Suppressor macrophage treated with lipopolysaccharide for 1 hour (primary cell): ENCODE measurements around the gene OST4.
"Not testable (repeated sequence)": the region's sequence is repeated elsewhere in the genome, so short reads cannot be mapped to it uniquely, and the experiment has no call there.

Experiments used
- DNase-seq, 3 donors: peaks; one replicate each; pipeline ENCODE4 v3.0.0-alpha.2; 2020 to 2022

The OST4 gene

DNA sequence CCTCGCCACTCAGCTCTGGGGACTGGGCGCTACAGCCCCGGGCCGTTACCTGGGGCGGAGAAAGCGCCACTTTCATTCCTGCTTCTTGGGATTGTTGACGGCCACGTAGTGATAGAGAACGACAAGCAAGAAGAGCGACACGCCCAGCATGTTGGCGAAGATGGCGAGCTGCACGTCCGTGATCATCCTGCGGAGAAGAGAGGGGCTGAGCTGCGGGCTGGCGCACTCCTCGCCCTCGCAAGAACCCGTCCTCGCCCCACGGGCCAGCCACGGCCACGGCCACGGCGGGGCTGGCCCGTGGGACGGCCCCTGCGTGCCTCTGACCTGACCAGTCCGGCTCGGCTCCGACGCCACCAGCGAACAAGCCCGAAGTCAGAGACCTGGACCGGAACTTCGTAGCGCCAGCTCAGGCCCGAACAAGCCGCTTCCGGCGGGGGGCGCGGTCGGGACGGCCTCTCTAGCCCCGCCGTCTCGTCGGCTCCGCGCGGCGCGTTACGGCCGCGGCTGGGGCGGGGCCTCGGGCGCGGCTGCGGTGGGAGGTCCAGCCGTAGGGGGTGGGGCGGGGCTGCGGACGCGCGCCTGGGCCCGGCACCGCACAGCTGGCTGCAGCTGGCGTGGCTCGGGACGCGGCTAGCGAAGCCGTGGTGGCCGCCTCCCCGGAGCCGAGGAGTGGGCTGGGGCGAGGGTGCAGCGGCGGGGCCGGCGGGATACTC, at the start of gene OST4:
Gene OST4 (minus strand): TSS at position 378 of the 713 bp plus-strand sequence.
- peak; percentile 95 to 99 (median 98) for DNase-seq

DNA sequence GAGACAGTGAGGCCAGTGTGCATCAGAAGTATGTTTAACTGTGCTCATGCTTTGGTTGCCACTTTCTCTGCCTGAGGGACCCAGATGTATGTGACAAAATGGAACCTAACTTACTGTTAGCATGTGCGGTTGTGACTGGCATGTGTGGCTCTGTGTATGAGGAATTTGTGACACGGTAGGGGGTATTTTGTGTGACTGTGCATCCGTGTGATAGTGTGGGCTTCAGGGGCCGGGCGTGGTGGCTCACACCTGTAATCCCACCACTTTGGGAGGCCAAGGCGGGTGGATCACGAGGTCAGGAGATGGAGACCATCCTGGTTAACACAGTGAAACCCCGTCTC, 47.8 kb upstream of the OST4 start:
- DNase-seq: not testable (repeated sequence)

DNA sequence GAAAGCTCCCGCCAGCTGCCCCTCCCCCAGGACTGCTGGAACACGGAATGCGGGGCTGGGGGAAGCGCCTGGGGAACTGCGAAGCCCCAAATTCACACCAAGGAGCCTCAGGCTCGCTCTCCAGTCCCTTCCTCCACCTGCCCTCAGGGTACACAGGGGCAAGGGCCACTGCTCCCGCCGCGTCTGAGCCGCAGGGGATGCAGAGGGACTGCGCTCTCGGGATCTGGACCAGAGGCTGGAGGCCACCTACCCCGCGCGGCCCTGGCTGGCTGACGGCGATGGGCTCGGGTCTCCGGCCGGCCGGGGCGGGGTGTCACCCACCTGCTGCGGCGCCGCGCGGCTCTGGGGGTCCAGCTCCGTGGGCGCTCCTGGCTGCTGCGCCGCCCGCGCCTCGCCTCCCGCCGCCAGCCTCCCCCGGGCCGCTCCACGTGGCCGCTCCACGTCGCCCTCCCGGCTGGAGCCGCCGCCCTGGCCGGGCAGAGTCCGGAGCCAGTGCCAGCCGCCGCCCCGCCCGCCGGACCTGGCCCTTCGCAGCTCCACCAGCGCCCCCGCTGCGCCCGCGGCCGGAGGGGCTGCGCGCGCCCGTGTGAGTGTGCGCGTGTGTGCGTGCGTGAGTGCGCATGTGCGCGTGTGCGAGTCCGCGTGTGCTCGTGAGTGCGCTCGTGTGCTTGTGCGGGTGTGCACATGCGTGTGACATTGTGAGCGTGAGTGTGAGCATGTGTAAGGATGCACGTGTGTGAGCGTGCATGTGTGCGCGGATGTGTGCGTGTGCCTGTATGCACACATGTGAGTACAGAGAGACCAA, 47.3 kb upstream of the OST4 start, which contains the start of gene CGREF1:
Gene CGREF1 (minus strand): TSS at position 604 of the 805 bp plus-strand sequence. CDS start 14,762 bp downstream, outside the sequence.
- DNase-seq: peak in 2 of 3 donors; percentile 20 to 43

DNA sequence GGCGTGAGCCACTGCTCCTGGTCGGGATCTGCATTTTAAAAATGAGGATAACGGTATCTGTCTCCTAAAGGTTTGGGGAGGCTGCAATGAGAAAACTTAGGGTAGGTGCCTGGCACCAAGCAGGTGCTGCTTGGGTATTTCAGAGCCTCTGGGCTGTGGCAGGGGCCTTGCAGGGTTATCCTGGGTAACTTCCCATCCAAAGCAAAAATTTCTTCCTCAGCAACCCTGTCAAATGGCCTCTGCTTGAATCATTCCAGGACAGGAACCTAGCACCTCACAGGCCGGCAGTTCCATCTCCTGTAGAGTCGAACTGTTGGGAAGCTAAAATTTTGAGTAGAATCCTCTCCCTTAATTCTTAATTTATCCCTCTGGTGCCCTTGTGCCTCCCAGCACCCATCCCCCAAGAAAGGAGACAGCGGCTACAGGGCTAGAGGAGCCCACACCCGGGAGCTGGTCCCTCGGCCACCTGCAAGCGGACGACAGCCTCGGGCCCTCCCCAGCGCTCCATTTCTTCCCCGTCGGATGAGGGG, 46.6 kb upstream of the OST4 start:
- DNase-seq: no peak

DNA sequence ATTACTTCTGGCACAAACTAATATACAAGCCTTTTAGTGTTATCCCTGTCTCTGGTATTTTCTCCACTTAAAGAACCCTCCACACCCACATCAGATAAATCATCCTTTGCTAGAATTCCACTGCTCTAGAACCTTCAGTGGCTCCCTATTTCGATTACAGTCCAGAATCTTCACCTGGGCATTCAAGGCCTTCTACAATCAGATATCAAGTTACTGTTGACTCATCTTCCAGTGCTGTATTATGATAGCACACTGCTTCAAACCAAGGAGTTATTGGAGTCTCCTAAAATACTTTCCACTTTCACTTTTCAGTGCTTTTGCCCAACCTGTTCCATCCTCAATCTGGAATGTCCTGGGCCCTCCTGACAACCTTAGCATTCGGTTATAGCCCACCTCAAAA, 44.1 kb upstream of the OST4 start:
- DNase-seq: no peak

DNA sequence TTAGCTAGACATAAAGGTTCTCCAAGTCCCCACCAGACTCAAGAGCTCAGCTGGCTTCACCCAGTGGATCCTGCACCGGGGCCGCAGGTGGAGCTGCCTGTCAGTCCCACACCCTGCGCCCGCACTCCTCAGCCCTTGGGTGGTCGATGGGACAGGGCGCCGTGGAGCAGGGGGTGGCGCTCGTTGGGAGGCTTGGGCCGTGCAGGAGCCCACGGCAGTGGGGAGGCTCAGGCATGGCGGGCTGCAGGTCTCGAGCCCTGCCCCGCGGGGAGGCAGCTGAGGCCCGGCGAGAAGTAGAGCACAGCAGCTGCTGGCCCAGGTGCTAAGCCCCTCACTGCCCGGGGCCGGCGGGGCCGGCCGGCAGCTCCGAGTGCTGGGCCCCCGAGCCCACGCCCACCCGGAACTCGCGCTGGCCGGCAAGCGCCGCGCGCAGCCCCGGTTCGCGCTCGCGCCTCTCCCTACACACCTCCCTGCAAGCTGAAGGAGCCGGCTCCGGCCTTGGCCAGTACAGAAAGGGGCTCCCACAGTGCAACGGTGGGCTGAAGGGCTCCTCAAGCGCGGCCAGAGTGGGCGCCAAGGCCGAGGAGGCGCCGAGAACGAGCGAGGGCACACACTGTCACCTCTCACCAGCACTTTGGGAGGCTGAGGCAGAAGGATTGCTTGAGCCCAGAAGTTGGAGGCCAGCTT, 40.1 kb upstream of the OST4 start:
- DNase-seq: not testable (repeated sequence)

DNA sequence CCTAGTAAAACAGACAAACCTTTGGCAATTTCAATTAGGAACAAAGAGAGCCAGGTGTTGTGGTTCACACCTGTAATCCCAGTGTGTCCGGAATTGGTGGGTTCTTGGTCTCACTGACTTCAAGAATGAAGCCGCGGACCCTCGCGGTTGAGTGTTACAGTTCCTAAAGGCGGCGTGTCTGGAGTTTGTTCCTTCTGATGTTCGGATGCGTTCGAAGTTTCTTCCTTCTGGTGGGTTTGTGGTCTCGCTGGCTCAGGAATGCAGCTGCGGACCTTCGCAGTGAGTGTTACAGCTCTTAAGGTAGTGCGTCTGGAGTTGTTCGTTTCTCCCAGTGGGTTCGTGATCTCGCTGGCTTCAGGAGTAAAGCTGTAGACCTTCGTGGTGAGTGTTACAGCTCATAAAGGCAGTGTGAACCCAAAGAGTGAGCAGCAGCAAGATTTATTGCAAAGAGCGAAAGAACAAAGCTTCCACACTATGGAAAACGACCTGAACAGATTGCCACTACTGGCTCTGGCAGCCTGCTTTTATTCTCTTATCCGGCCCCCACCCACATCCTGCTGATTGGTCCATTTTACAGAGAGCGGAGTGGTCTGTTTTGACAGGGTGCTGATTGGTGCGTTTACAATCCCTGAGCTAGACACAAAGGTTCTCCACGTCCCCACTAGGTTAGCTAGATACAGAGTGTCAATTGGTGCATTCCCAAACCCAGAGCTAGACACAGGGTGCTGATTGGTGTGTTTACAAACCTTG, 39.3 kb upstream of the OST4 start:
- DNase-seq: not testable (repeated sequence)

DNA sequence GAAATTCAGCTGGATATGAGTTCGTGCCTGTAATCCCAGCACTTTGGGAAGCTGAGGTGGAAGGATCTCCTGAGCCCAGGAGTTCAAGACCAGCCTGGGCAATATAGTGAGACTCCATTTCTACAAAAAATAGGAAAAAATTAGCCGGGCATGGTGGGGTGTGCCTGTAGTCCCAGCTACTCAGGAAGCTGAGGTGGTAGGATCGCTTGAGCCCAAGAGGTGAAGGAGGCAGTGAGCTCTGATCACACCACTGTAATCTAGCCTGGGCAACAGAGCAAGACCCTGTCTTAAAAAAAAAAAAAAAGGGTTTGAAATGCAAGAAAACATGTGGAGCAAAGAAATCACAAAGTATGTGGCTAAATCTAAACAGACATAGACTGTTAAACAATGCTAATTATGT, 37.6 kb upstream of the OST4 start:
- no peak for DNase-seq

DNA sequence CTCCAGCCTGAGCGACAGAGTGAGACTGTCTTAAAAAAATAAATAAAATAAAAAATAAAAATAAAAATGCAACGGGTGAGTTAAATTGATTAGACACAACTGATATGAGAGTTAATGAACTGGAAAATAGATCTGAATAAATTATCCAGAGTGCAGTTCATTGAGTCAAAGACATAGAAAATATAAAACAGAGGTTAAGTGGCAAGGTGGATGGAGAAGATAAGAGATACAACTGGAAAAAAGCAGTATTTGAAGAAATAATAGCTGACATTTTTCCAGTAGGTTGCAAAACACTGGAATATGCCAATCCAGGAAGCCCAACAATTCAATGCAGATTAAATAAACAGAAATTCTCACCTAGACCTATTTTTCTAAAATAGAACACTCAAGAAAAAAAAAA, 36.8 kb upstream of the OST4 start:
- no peak for DNase-seq

DNA sequence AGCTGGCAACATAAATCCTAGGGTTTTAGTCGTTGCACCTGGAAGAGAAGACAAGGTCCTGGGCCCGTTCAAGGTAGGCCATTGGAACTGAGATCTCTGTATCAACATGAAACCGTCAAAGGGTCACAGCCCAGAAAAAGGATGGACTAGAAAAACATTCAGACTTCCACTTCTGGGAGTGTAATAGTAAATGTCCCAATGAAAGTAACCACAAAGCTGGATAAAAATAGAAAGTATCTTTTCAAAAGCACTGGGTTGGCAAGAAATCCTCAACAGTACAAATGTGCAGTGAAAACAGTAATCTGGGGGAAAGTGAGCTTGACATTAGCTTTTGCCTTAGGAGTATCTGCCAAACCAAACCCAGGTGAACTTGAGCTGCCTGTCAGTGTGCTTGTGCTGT, 34.5 kb upstream of the OST4 start:
- DNase-seq: no peak

DNA sequence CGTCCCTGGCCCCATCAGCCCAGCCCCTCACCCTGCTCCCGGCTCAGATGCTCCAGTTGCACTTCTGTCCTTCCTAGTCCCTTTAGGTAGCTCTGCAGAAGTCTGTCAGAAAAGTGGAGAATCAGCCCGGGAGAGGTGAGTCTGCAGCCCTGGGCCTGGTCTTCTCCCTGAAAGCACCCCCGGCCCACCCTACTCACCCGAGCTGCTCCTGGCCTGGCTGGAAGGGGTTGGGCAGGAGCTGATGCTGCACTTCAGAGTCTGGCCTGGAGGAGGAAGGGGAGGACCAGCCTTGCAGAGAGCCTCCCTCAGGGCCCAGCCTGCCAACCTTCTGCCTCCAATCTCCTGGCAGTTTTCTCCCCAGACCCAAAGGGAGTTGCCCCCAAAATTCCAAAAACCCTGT, 30.9 kb upstream of the OST4 start:
- DNase-seq: no peak

DNA sequence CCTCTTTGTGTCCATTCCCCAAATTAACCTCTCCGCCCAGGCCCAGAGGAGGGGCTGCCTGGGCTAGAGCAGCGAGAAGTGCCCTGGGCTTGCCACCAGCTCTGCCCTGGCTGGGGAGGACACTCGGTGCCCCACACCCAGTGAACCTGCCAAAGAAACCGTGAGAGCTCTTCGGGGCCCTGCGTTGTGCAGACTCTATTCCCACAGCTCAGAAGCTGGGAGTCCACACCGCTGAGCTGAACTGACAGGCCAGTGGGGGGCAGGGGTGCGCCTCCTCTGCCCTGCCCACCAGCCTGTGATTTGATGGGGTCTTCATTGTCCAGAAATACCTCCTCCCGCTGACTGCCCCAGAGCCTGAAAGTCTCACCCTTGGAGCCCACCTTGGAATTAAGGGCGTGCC, 28.6 kb upstream of the OST4 start:
- DNase-seq: no peak

DNA sequence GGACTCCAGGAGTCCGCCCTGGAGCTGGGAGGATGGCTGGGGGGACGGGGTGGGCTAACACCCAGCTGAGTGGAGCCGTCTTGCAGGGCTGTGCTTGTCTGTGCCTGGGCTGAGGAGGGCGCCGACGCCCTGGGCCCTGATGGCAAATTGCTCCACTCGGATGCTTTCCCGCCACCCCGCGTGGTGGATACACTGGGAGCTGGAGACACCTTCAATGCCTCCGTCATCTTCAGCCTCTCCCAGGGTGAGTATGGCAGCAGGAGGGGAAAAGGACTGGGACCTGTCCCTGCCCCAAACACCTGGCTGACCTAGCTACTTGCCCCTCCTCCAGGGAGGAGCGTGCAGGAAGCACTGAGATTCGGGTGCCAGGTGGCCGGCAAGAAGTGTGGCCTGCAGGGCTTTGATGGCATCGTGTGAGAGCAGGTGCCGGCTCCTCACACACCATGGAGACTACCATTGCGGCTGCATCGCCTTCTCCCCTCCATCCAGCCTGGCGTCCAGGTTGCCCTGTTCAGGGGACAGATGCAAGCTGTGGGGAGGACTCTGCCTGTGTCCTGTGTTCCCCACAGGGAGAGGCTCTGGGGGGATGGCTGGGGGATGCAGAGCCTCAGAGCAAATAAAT, 28.0 kb upstream of the OST4 start:
- no peak for DNase-seq

DNA sequence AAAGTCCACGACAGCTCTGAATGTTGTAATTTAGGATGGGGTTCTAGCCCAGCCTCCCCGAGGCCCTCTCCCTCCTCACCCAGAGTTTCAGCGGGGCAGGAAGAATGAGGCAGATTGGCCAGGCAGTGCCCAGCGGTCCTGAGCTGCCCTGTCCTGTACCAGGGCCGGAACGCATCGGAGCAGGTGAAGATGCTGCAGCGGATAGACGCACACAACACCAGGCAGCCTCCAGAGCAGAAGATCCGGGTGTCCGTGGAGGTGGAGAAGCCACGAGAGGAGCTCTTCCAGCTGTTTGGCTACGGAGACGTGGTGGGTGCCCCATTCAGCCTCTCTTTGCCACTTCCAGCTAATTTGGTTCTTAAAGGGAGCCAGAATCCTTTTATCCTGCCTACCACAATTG, 25.9 kb upstream of the OST4 start:
- DNase-seq: no peak

DNA sequence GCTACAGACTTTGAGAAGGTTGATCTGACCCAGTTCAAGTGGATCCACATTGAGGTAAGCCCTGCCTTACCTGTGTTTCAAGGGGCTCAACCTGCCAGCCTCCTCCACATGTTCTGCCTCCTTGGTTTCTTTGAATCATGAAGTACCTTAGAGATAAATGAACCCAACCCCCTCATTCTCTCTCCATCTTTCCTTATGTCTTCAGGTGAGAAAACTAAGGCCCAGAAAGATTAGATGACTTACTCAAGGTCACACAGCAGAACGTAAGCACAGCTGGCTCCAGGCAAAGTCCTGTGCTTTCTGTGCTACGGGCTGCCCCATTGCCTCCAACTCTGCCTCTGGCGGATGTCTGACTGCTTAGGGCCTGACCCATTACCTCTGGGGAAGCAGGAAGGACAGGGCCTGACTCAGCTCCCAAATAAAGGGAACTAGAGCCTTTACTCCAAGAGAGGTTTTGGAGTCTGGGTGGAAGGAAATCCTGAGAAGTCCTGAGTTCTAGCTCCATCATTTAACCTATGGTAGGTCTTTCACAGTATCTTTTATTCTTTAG, 25.4 kb upstream of the OST4 start:
- peak; percentile 81 to 83 (median 83) for DNase-seq

DNA sequence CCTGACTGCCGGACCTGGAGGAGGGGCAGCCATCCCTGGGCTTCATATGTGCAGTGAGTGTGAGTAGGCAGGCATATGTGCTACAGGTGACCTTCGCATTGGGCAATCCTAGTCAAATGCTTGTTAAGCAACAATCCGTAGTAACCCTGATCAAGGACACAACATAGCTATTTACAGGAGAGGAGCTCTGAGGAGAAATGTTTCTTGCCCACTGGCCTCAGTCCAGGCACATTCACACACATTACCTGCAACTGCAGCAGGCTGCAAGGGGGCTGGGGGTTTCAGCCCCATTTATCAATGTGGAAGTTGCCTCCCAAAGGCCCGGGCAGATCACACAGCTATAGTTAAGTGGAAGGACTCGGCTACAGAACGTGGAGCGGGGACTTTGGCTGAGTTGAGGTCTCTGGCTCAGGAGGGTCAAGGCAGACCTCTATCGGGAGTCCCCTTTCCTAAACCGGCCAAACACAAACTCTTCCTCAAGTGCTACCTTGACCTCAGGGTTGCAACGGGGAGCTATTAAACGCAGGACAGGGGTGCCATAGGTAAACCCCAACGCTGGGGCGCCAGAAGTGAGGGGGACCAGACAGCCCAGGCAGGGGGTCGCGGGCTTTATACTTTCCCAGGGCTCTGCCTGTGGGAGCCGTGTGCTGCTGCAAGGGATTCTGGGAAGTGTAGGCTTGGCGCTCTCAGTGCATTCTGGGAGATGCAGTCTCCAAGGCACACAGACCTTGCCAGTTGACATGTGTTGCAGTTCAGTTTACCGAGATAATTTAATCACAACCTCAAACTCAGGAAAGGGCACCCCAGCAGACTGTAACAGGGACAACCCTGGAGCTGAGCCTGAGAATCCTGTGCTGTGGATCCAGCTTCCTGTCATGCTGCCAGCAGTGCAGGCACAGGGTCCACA, 24.5 kb upstream of the OST4 start:
- DNase-seq: peak; percentile 49 to 62 (median 56)

DNA sequence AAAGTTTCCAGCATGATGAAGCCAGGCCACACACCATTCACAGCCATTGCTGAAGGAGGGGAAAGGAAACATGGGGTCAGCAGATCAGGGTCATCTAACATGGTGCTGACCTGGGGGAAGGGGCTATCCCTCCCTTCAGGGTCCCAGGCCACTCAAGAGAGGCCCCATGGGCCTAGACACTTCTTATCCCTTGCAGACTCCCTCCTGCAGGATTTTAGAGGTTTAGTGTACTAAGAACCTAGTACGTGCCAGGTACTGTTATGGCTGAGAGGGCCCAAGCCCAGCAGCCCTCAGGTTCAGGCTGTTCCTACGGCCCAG, 23.9 kb upstream of the OST4 start:
- DNase-seq: no peak

DNA sequence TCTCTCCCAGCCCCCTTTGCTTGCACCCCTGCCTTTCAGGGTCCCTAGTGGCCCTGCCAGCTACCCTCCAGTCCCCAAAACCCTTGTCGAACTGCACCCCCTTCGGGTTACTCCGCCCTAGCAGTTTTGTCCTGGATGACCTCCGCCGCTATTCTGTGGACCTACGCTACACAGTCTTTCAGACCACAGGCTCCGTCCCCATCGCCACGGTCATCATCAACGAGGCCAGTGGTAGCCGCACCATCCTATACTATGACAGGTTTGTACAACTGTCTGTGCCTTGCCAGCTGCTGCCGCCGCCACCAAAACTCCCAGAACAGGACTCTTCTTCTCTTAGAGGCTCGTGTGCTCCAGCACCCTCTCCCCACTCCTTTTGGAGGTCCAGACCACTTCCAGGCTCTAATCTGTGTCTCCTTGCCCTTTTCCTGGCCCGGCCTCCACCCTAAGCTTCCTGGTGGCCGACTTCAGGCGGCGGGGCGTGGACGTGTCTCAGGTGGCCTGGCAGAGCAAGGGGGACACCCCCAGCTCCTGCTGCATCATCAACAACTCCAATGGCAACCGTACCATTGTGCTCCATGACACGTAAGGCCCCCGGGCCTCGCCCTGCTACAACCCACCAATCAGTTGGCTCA, 23.0 kb upstream of the OST4 start:
- DNase-seq: no peak

DNA sequence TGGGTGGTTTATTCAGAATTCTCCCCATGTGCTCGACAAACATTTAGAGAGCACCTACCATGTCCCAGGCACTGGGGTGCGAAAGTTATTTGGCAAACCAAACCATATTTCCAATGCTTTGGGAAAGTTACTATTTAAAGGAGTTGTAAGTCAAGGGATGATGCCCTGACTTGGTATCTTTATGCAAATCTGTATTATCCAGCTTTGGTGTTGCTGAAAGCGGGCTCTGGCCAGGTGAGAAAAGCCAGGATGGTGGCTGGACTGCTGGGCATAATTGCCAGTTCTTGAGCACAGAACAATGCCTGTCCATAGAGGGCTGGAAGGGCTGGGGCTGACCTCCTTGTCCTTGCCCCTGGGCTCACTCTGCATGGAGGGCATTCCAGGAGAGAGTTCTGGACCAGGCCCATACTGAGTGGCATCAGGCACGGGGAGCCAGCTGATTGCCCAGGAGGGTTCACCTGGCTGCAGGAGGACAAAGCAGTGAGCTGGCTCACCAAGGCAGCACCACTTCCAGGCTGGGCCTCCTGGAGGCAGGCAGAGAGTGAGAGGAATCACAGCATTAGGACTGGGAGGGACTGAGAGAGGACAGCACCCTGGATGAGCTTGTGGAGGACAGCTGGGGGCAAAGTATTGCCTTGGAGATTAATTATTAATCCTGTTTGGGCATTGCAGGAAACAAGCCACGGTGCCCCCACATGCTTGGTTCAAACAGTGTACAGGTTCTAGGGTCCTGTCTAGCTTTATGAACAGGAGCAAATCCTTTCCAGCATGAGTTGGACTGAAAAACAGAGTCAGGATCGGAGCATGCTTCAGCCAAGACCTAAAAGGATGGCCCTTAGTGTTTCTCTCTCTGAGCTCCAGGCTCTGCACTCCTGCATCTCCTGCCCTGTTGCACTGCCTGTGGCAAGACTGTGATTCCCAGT, 22.2 kb upstream of the OST4 start:
- no peak for DNase-seq
